Mesenchymal stem cell (in vitro differentiated cells and primary cell): ENCODE data around the gene TMEM123.

ENCODE experiments used
- DNase-seq: peaks from one replicate; pipeline ENCODE4 v3.0.0-alpha.2; 2013
- H2AFZ ChIP-seq: one replicate; pipeline ENCODE4 v1.6.1; 2013; ENCODE audit warnings: low read depth, mild to moderate bottlenecking, control low read depth, inconsistent platforms, low read length, moderate library complexity
- H2AK5ac ChIP-seq: 2 replicates; pipeline ENCODE4 v1.6.1; 2013; ENCODE audit warnings: low read length, moderate library complexity, mild to moderate bottlenecking, inconsistent platforms; ENCODE audit not compliant: severe bottlenecking
- H2BK120ac ChIP-seq: one replicate; pipeline ENCODE4 v1.6.1; 2013; ENCODE audit warnings: low read depth, mild to moderate bottlenecking, inconsistent platforms, low read length, moderate library complexity
- H2BK12ac ChIP-seq, 2 experiments: one replicate each; pipeline ENCODE4 v1.6.1; 2013; ENCODE audit warnings: inconsistent platforms in 2 of 2, low read length in 2 of 2, mild to moderate bottlenecking in 2 of 2, moderate library complexity in 2 of 2, control low read depth in 1 of 2
- H2BK15ac ChIP-seq: one replicate; pipeline ENCODE4 v1.6.1; 2013; ENCODE audit warnings: mild to moderate bottlenecking, low read depth, inconsistent platforms; ENCODE audit not compliant: poor library complexity, severe bottlenecking
- H2BK5ac ChIP-seq: 2 replicates; pipeline ENCODE4 v1.6.1; 2013; ENCODE audit warnings: low read depth, mild to moderate bottlenecking, low read length, control low read depth, inconsistent platforms; ENCODE audit not compliant: poor library complexity, severe bottlenecking
- H3K14ac ChIP-seq, 2 experiments: one replicate each; pipeline ENCODE4 v1.6.1; 2013; ENCODE audit warnings: inconsistent platforms in 2 of 2, low read length in 2 of 2, control low read depth in 1 of 2, mild to moderate bottlenecking in 1 of 2, moderate library complexity in 1 of 2
- H3K18ac ChIP-seq, 2 experiments: one replicate each; pipeline ENCODE4 v1.6.1; 2013; ENCODE audit warnings: inconsistent platforms in 2 of 2, low read length in 2 of 2, control low read depth in 1 of 2, low read depth in 1 of 2, mild to moderate bottlenecking in 1 of 2
- H3K23ac ChIP-seq, 2 experiments: one replicate each; pipeline ENCODE4 v1.6.1; 2013; ENCODE audit warnings: inconsistent platforms in 2 of 2, low read length in 2 of 2, mild to moderate bottlenecking in 2 of 2, moderate library complexity in 2 of 2, control low read depth in 1 of 2
- H3K27ac ChIP-seq: 2 replicates; pipeline ENCODE4 v1.5.1; 2013; ENCODE audit warnings: mild to moderate bottlenecking, moderate library complexity, low read length, control low read depth, inconsistent platforms; ENCODE audit not compliant: poor library complexity, severe bottlenecking
- H3K27me3 ChIP-seq, 2 experiments: 2 replicates each; pipeline versions ENCODE4 v1.6.1 to v1.7.0; 2013; ENCODE audit warnings: low read length in 2 of 2, mild to moderate bottlenecking in 2 of 2, moderate library complexity in 2 of 2, control low read depth in 1 of 2, inconsistent platforms in 1 of 2; ENCODE audit not compliant: control insufficient read depth in 1 of 2, insufficient read depth in 1 of 2
- H3K36me3 ChIP-seq, 2 experiments: 2 replicates each; pipeline versions ENCODE4 v1.6.1 to v1.7.0; 2013; ENCODE audit warnings: low read length in 2 of 2, control low read depth in 1 of 2, inconsistent platforms in 1 of 2, low read depth in 1 of 2, mild to moderate bottlenecking in 1 of 2; ENCODE audit not compliant: insufficient read depth in 2 of 2, control insufficient read depth in 1 of 2
- H3K4ac ChIP-seq, 2 experiments: one replicate each; pipeline ENCODE4 v1.6.1; 2013; ENCODE audit warnings: inconsistent platforms in 2 of 2, low read length in 2 of 2, mild to moderate bottlenecking in 2 of 2, moderate library complexity in 2 of 2, control low read depth in 1 of 2, low read depth in 1 of 2
- H3K4me1 ChIP-seq: 2 replicates; pipeline ENCODE4 v1.6.1; 2013; ENCODE audit warnings: low read depth, low read length, control low read depth; ENCODE audit not compliant: control insufficient read depth, insufficient read depth
- H3K4me2 ChIP-seq: 2 replicates; pipeline ENCODE4 v1.6.1; 2013; ENCODE audit warnings: low read length, mild to moderate bottlenecking, inconsistent platforms; ENCODE audit not compliant: poor library complexity, severe bottlenecking
- H3K4me3 ChIP-seq, 2 experiments: 2 replicates each; pipeline versions ENCODE4 v1.5.1 to v1.7.0; 2013; ENCODE audit warnings: low read length in 2 of 2, mild to moderate bottlenecking in 2 of 2, control low read depth in 1 of 2, low read depth in 1 of 2; ENCODE audit not compliant: insufficient read depth in 1 of 2
- H3K79me1 ChIP-seq: replicated peaks from 2 replicates; pipeline ENCODE4 v1.6.1; 2013; ENCODE audit warnings: mild to moderate bottlenecking, control low read depth, low read length, inconsistent platforms; ENCODE audit not compliant: poor library complexity, severe bottlenecking
- H3K9ac ChIP-seq: 2 replicates; pipeline ENCODE4 v1.7.0; 2013; ENCODE audit warnings: mild to moderate bottlenecking, low read length, moderate library complexity
- H3K9me3 ChIP-seq: 2 replicates; pipeline ENCODE4 v1.7.0; 2013; ENCODE audit warnings: mild to moderate bottlenecking, low read length; ENCODE audit not compliant: control insufficient read depth
- H4K8ac ChIP-seq: one replicate; pipeline ENCODE4 v1.6.1; 2013; ENCODE audit warnings: inconsistent platforms, mild to moderate bottlenecking, low read length, moderate library complexity
- H4K91ac ChIP-seq: one replicate; pipeline ENCODE4 v1.6.1; 2013; ENCODE audit warnings: mild to moderate bottlenecking, low read length, inconsistent platforms
- WGBS: methylation state at CpG from one replicate; pipeline ENCODE4 v1.1.7; 2013; ENCODE audit warnings: mixed read lengths; 5-methylcytosine and 5-hydroxymethylcytosine counted together

Gene TMEM123

GRCh38 chr11:102497061-102497460, 44.5 kb upstream of the TMEM123 start:
- no CpG with 5 or more reads among the region's 4 CpGs for WGBS
- no peak overlapping the region for H4K91ac ChIP-seq
- H3K9ac ChIP-seq = peak overlapping the region; percentile 31
- H3K27me3 ChIP-seq = no peaks in the 10 kb centered on the region
- H3K23ac ChIP-seq = no peak overlapping the region
- no peak overlapping the region for H2AK5ac ChIP-seq
- H3K79me1 ChIP-seq = no peaks in the 10 kb centered on the region
- H2BK15ac ChIP-seq = no peak overlapping the region
- no peak overlapping the region for H2BK12ac ChIP-seq
- no peak overlapping the region for H3K27ac ChIP-seq
- no peak overlapping the region for H4K8ac ChIP-seq
- no peak overlapping the region for H2BK5ac ChIP-seq
- H3K14ac ChIP-seq = no peak overlapping the region
- H3K4me2 ChIP-seq = no peak overlapping the region
- H2AFZ ChIP-seq = no peak overlapping the region
- H3K9me3 ChIP-seq = no peaks in the 10 kb centered on the region
- H3K4me1 ChIP-seq = no peaks in the 10 kb centered on the region
- no peak overlapping the region for H3K4me3 ChIP-seq
- H2BK120ac ChIP-seq = no peak overlapping the region
- no peaks in the 10 kb centered on the region for H3K36me3 ChIP-seq
- no peak overlapping the region for H3K18ac ChIP-seq
- H3K4ac ChIP-seq = no peak overlapping the region
- no peak for DNase-seq

DNA sequence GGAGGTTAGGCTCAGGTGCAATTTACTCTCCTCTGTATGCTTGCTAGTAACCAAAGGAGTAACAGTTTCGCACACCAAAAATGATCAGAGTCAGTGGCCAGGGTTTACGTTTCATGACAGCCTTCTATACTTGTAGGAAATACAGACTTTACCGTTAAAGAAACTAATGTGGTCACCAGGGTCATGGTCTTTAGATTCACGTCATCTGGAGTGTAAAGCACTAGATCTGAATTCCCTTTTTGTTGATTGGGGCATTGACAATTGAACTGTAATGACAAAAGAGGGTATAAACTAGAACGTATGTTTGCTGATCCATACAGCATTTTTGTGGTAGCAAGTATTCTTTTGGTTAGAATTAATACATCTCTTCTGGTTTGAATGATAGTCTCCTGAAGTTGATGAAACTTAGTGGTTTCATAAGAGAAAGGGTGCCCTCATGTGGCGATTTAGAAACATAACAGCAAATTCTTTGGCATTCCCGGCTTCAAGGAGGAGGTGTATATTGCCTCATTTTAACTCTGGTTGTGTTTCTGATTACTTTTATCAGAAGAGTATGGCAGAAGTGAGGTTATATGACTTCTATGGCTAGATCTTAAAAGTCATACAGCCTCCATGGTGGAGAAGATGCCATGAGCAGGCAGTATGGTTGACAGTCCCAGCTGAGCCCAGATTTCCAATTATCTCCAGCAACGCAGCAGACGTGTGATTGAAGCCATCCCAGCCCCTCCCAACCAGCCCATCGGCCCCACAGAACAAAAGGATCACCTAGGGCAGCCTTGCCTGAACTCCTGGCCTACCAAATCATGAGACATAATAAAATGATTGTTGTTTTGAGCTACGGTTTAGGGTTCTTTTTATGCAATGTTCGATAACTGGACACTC, 42.8 kb upstream of the TMEM123 start:
- Histone ChIP-seq H2BK15ac (no peak overlapping the region), H3K14ac (no peak overlapping the region), H3K27me3 (no peaks in the 10 kb centered on the region), H3K4me3 (no peak overlapping the region), H3K23ac (no peak overlapping the region), H4K8ac (no peak overlapping the region), H3K36me3 (no peaks in the 10 kb centered on the region), H3K4ac (no peak overlapping the region), H3K18ac (no peak overlapping the region), H3K9me3 (no peaks in the 10 kb centered on the region), H2BK5ac (no peak overlapping the region), H2AFZ (no peak overlapping the region), H3K4me2 (peak overlapping the region; percentile 36), H3K9ac (peak overlapping the region; percentile 31), H2BK120ac (no peak overlapping the region), H4K91ac (no peak overlapping the region), H2AK5ac (peak overlapping the region; percentile 72), H3K27ac (no peak overlapping the region), H3K4me1 (no peaks in the 10 kb centered on the region), H2BK12ac (no peak overlapping the region), H3K79me1 (no peaks in the 10 kb centered on the region)
- WGBS = 46% methylated on average over 12 of the region's 12 CpGs
- DNase-seq = peak; percentile 85

GRCh38 chr11:102494216-102494615, 41.7 kb upstream of the TMEM123 start:
- no peak overlapping the region for H3K9ac ChIP-seq
- H2AFZ ChIP-seq = no peak overlapping the region
- no peak overlapping the region for H2BK120ac ChIP-seq
- H2BK15ac ChIP-seq = no peak overlapping the region
- H3K23ac ChIP-seq = no peak overlapping the region
- H3K27me3 ChIP-seq = no peaks in the 10 kb centered on the region
- DNase-seq = no peak
- H3K27ac ChIP-seq = no peak overlapping the region
- no peak overlapping the region for H2BK5ac ChIP-seq
- H3K79me1 ChIP-seq = no peaks in the 10 kb centered on the region
- H3K36me3 ChIP-seq = no peaks in the 10 kb centered on the region
- no peak overlapping the region for H2AK5ac ChIP-seq
- H3K9me3 ChIP-seq = no peaks in the 10 kb centered on the region
- H2BK12ac ChIP-seq = no peak overlapping the region
- peaks cover 2% of the 10 kb centered on the region for H3K4me1 ChIP-seq
- H4K8ac ChIP-seq = no peak overlapping the region
- H3K4ac ChIP-seq = no peak overlapping the region
- H3K4me3 ChIP-seq = no peak overlapping the region
- H3K14ac ChIP-seq = no peak overlapping the region
- 92% methylated on average over 4 of the region's 6 CpGs for WGBS
- no peak overlapping the region for H3K4me2 ChIP-seq
- no peak overlapping the region for H3K18ac ChIP-seq
- no peak overlapping the region for H4K91ac ChIP-seq

DNA sequence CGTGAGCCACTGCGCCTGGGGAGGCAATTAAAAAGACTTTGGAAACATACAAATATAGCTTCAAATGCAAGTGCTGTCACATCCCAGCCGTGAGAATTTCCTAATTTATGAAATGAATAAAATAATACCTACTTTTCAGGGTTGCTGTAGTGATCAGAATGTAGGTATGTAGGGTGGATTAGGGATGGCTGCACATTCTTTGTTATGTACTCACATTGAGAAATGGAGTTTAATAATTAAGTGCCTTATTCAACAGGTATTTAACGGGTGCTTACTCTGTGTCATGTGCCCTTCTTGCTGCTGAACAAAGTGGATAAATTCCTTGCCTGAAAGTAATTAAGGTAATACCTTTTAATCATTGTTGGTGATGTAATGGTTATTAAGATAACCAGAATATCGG, 41.0 kb upstream of the TMEM123 start:
- Histone ChIP-seq H2BK5ac (no peak overlapping the region), H3K4ac (no peak overlapping the region), H2AK5ac (no peak overlapping the region), H3K79me1 (no peaks in the 10 kb centered on the region), H4K8ac (no peak overlapping the region), H2AFZ (no peak overlapping the region), H4K91ac (no peak overlapping the region), H3K4me2 (no peak overlapping the region), H3K23ac (no peak overlapping the region), H2BK12ac (no peak overlapping the region), H3K4me1 (peaks cover 2% of the 10 kb centered on the region), H3K18ac (no peak overlapping the region), H3K27ac (no peak overlapping the region), H3K36me3 (no peaks in the 10 kb centered on the region), H3K14ac (no peak overlapping the region), H3K9ac (no peak overlapping the region), H2BK120ac (no peak overlapping the region), H2BK15ac (no peak overlapping the region), H3K9me3 (no peaks in the 10 kb centered on the region), H3K27me3 (no peaks in the 10 kb centered on the region), H3K4me3 (no peak overlapping the region)
- no peak for DNase-seq
- 96% methylated on average over 2 of the region's 5 CpGs for WGBS
